ENCODE measurements around the gene RNGTT. TPM values are rescaled to one million over a fixed set of nuclear protein-coding genes. Genes with fewer than 3 reads are reported as not detected.

RNGTT gene
- total and polyA plus RNA-seq, 10 of the 15 experiments (the other 5 are each of a cell fraction or from before 2014, with no cell fraction given): 7.7 to 30.4 (median 22.2) TPM

- TF ChIP-seq ZBTB40 (IDR thresholded peaks at IDR 0.05; ENCODE audit: borderline replicate concordance) (no peak), ZBTB33 (IDR thresholded peaks at IDR 0.05) (no peak), CREB1 (IDR thresholded peaks at IDR 0.05; ENCODE audit: low read depth) (no peak)
Observed at GRCh38 chr6:88573561-88573960, 389.9 kb downstream of the RNGTT start (continued).

- ChIA-PET POLR2A (no interaction called here), RAD21 (ENCODE audit: unreplicated experiment) (no interaction called here), CTCF (no interaction called here), SMC1A (ENCODE audit: uncharacterized antibody, unreplicated experiment) (interaction anchor here (1.1 kb wide), 2 partner anchors 18 to 291 kb away, joined by 3 read pairs; no protein-coding TSS in a partner anchor)
- TF ChIP-seq ZZZ3 (IDR thresholded peaks at IDR 0.05; ENCODE audit: control insufficient read depth, insufficient read length, low read depth) (no peak), RUNX3 (IDR thresholded peaks at IDR 0.05; ENCODE audit: low read length) (peak; percentile 15; the same call in 1 of the 2 replicates)
- BruUV-seq (replicated peaks): no TSS peak
- no peak for FAIRE-seq
- Histone ChIP-seq H3K36me3 (ENCODE audit: control insufficient read depth in 2 of 2, insufficient read depth in 2 of 2, low read length in 1 of 2) (no peaks in the 10 kb centered on the region), H4K20me1 (ENCODE audit: control insufficient read depth, insufficient read depth) (no peaks in the 10 kb centered on the region), H3K9me3 (replicated peaks; ENCODE audit: control insufficient read depth, insufficient read depth, low read length) (peaks cover 16% of the 10 kb centered on the region), H3K4me2 (ENCODE audit: control insufficient read depth, insufficient read depth) (peak overlapping the region; percentile 52; the same call in 1 of the 2 replicates), H3K9ac (ENCODE audit: control insufficient read depth, insufficient read depth, low read length) (peak overlapping the region; percentile 25; the same call in 1 of the 2 replicates), H2AFZ (ENCODE audit: control insufficient read depth, low read depth, low read length) (peak overlapping the region; percentile 45; the same call in 1 of the 2 replicates), H3K27me3 (replicated peaks in 1 of 2; ENCODE audit: control insufficient read depth in 2 of 2, insufficient read depth in 2 of 2, low read length in 1 of 2) (no peaks in the 10 kb centered on the region), H3K27ac (ENCODE audit: control insufficient read depth, insufficient read depth) (no peak overlapping the region; the same call in 1 of the 2 replicates), H3K4me3 (no peak overlapping the region), H3K4me1 (ENCODE audit: control insufficient read depth, insufficient read depth, low read length) (peaks cover 12% of the 10 kb centered on the region), H3K79me2 (ENCODE audit: control insufficient read depth, insufficient read depth, low read length) (no peaks in the 10 kb centered on the region)
- WGBS (ENCODE audit: insufficient coverage, insufficient replicate concordance, low lambda C conversion rate, missing lambda C conversion rate): 0% methylated on average over 3 of the region's 3 CpGs
- in situ Hi-C loops (cut with MboI): no loop called here
- ATAC-seq: peak; percentile 38; the same call in 1 of the 3 replicates
- intact Hi-C loops (cut with micrococcal nuclease; ENCODE audit: unreplicated experiment): no loop called here
- no peak for DNase-seq (ENCODE audit: low read depth, low spot score)
Observed at GRCh38 chr6:88572449-88573139, 390.8 kb downstream of the RNGTT start.
